ENCODE measurements around the gene IFI27. TPM values are rescaled to one million over a fixed set of nuclear protein-coding genes. Genes with fewer than 3 reads are reported as not detected.
"Not testable (repeated sequence)": the region's sequence is repeated elsewhere in the genome, so short reads cannot be mapped to it uniquely, and the experiment has no call there.

The IFI27 gene
- total RNA-seq, 1 donor from 2014 or later: 0.64 TPM

DNA sequence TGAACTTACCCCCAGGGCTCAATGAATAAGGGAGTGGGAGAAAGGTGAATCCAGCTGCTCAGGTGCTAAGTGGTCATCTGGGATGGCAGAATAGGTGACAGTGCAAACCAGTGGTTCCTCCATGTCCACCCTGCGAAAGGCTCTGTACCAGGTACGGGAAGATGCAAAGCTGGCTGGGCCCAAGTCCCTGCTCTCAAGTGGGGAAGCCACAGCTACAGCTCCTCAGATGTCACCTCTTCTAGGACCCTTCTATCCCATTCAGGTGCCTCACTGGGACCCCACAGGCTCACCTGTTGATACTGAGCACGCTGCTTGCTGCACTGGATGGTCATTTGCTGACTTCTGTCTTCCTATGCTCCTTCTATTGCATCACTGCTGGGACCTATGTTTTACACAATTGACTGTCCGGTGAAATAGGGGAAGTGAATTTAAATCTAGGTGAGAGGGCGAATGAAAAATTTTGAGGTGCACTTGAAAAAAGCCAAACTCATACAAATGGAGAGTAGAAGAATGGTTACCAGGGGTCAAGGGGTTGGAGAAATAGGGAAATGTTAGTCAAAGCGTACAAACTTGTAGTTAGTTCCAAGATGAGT is 43.3 kb downstream of the IFI27 start:
- H3K36me3 Mint-ChIP-seq (ENCODE audit: low read depth): no peaks in the 10 kb centered on the region
- ChIA-PET CTCF (no interaction called here), POLR2A (interaction anchor here (0.6 kb wide), 1 partner anchor 11 kb away, joined by 3 read pairs; no protein-coding TSS in a partner anchor)

DNA sequence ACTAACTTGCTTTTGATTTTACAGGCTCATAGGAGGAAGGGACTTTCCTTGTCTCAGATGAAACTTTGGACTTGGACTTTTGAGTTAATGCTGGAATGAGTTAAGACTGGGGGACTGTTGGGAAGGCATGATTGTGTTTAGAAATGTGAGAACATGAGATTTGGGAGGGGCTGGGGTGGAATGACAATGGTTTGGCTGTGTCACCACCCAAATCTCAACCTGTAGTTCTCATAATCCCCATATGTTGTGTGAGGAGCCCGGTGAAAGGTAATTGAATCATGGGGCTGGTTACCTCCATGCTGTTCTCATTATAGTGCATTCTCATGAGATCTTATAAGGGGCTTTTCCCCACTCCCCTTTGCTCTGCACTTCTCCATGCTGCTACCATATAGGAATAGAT is 45.6 kb downstream of the IFI27 start:
- H3K4me1 Mint-ChIP-seq; H3K9me3 Mint-ChIP-seq; POLR2A ChIA-PET; ATAC-seq (ENCODE audit: low read depth); H3K27ac Mint-ChIP-seq; CTCF ChIA-PET; DNase-seq; H3K4me3 Mint-ChIP-seq; intact Hi-C loops (cut with micrococcal nuclease); H3K36me3 Mint-ChIP-seq (ENCODE audit: low read depth): not testable (repeated sequence)
- peaks cover 48% of the 10 kb centered on the region for H3K27me3 Mint-ChIP-seq

More for the DNA sequence above, 43.3 kb downstream of the IFI27 start:
- intact Hi-C loops (cut with micrococcal nuclease): no loop called here
- Mint-ChIP-seq H3K27me3 (peaks cover 59% of the 10 kb centered on the region), H3K4me1 (no peaks in the 10 kb centered on the region), H3K27ac (no peak overlapping the region), H3K9me3 (peaks cover 4% of the 10 kb centered on the region), H3K4me3 (no peak overlapping the region)
- DNase-seq: no peak
- TF ChIP-seq, protein P1, sequence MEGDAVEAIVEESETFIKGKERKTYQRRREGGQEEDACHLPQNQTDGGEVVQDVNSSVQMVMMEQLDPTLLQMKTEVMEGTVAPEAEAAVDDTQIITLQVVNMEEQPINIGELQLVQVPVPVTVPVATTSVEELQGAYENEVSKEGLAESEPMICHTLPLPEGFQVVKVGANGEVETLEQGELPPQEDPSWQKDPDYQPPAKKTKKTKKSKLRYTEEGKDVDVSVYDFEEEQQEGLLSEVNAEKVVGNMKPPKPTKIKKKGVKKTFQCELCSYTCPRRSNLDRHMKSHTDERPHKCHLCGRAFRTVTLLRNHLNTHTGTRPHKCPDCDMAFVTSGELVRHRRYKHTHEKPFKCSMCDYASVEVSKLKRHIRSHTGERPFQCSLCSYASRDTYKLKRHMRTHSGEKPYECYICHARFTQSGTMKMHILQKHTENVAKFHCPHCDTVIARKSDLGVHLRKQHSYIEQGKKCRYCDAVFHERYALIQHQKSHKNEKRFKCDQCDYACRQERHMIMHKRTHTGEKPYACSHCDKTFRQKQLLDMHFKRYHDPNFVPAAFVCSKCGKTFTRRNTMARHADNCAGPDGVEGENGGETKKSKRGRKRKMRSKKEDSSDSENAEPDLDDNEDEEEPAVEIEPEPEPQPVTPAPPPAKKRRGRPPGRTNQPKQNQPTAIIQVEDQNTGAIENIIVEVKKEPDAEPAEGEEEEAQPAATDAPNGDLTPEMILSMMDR (IDR thresholded peaks at IDR 0.05): no peak
- no peak for ATAC-seq (ENCODE audit: low read depth)

DNA sequence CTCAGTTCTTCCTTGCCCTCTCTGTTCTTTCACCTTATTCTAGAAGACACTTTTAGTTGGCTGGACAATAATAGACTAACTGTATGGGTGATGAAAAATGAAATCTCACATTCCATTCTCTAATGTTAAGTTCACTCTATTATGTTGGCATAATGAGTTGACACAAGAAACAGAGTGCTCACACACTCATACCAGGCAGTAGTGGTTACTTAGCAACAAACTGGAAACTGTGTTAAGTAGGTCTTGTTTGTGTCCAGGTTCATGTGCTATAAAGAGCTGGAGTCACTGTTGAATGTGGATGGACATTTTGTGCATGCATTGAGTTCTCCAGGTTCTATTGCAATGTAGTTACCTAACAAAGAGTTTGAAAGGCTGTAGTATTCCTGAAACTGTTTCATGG is 46.7 kb downstream of the IFI27 start:
- TF ChIP-seq, protein P1 (IDR thresholded peaks at IDR 0.05): no peak
- Mint-ChIP-seq H3K27ac (no peak overlapping the region), H3K4me1 (no peaks in the 10 kb centered on the region), H3K4me3 (no peak overlapping the region), H3K9me3 (peaks cover 4% of the 10 kb centered on the region), H3K27me3 (peaks cover 40% of the 10 kb centered on the region), H3K36me3 (ENCODE audit: low read depth) (no peaks in the 10 kb centered on the region)
- ATAC-seq (ENCODE audit: low read depth) (no peak), DNase-seq (no peak)
- ChIA-PET CTCF (interaction anchor here (1.5 kb wide), 1 partner anchor 21 kb away, joined by 3 read pairs; no protein-coding TSS in a partner anchor), POLR2A (no interaction called here)
- intact Hi-C loops (cut with micrococcal nuclease): no loop called here

DNA sequence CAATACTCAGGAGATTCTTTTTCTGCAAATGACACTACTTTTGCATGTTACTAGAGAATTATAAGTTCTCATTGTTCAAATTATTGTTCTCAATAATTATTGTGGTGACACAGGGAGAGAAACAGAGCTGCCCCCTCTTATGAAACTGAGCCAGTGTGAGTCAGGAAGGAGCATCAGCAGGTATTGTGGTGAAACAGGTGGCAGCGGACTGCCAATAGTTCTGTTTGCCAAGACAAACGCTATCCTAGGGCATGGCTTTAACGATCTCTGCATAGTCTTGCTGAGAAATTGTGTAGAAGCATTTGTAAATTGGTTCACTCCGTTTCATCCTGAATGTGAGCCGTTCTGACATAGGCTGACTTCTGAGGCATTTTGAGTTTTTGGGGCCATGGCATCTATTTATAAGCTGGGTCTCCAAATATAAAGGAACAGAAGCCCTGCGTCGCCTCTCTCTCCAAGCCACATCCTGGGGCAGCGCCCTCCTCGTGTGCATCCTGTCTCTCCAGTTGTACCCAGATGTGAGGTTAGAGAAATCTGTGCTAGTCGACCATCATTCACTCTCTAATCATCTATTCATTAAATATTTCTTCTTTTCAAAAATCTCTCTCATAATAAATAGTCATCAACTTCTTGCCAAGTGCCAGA is 47.8 kb downstream of the IFI27 start:
- Mint-ChIP-seq H3K36me3 (ENCODE audit: low read depth) (no peaks in the 10 kb centered on the region), H3K4me1 (no peaks in the 10 kb centered on the region), H3K9me3 (peaks cover 4% of the 10 kb centered on the region), H3K27me3 (peaks cover 29% of the 10 kb centered on the region), H3K4me3 (no peak overlapping the region), H3K27ac (no peak overlapping the region)
- ATAC-seq (ENCODE audit: low read depth) (no peak), DNase-seq (no peak)
- intact Hi-C loops (cut with micrococcal nuclease): no loop called here
- POLR2A ChIA-PET: no interaction called here
- TF ChIP-seq, protein P1 (IDR thresholded peaks at IDR 0.05): no peak
- CTCF ChIA-PET: interaction anchor here (1.5 kb wide), 1 partner anchor 22 kb away, joined by 3 read pairs; no protein-coding TSS in a partner anchor

DNA sequence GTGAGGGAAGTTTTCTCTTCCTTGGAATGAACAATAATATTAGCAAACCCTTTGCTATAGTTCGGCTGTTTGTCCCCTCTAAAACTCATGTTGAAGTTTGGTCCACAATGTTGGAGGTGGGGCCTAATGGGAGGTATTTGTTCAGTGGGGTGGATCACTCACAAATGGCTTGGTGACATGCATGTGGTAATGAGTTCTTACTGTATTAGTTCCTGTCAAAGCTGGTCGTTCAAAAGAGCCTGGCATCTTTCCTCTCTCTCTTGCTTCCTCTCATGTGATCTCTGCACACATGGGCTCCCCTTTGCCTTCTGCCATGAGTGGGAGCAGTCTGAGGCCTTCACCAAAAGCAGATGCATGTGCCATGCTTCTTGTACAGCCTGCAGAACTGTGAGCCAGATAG is 50.5 kb downstream of the IFI27 start:
- TF ChIP-seq, protein P1 (IDR thresholded peaks at IDR 0.05): no peak
- H3K9me3 Mint-ChIP-seq: no peaks in the 10 kb centered on the region
- ChIA-PET POLR2A (no interaction called here), CTCF (interaction anchor here (0.8 kb wide), 1 partner anchor 25 kb away, joined by 3 read pairs; no protein-coding TSS in a partner anchor)
- H3K4me1 Mint-ChIP-seq: no peaks in the 10 kb centered on the region
- DNase-seq (no peak), ATAC-seq (ENCODE audit: low read depth) (no peak)
- no peak overlapping the region for H3K27ac Mint-ChIP-seq
- H3K27me3 Mint-ChIP-seq: peaks cover 28% of the 10 kb centered on the region
- H3K4me3 Mint-ChIP-seq: no peak overlapping the region
- intact Hi-C loops (cut with micrococcal nuclease): no loop called here
- H3K36me3 Mint-ChIP-seq (ENCODE audit: low read depth): no peaks in the 10 kb centered on the region

Measured in activated B cell treated with CpG ODN at 0.5 μM for 24 hours (primary cell).